Prostate gland (tissue), 2 donors: ENCODE results near the gene CRIP2.

Experiments used
- POLR2A ChIP-seq: fragments of 450-650 bp; IDR thresholded peaks from one replicate; pipeline ENCODE4 v1.6.1; 2016; ENCODE audit warnings: antibody characterized with exemption, mild to moderate bottlenecking
- POLR2AphosphoS5 ChIP-seq: sonication (generic); formaldehyde crosslinking; IDR thresholded peaks from one replicate; pipeline ENCODE4 v1.6.1; 2017; ENCODE audit warnings: antibody characterized with exemption
- TF ChIP-seq, protein P1 (sequence below), 4 experiments: fragments of 200-600 bp in 2 of 4; fragments of 450-650 bp in 2 of 4; sonication (generic) in 2 of 4; IDR thresholded peaks; 1 replicate in 3 of 4; 2 replicates in 1 of 4; pipeline ENCODE4 v1.5.1; 2016 to 2019; ENCODE audit warnings: antibody characterized with exemption in 4 of 4, mild to moderate bottlenecking in 2 of 4, moderate library complexity in 2 of 4

DNA sequence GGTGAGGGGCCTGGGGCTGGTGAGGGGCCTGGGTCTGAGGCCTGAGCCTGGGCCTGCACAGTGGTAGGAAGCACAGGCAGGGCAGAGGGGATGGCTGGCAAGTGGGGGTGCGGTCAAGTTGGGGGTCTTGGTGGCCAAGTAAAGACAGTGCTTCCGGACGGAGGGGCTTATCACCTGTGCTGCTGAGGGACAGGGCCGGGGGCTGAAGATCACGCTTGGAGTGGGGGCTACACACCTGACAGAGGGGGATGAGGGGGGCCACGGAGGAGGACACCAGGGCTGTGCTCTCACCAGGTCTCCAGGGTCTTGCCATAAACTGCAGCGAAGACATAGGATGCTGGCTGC lies 28.6 kb downstream of the CRIP2 start:
- TF ChIP-seq, protein P1, sequence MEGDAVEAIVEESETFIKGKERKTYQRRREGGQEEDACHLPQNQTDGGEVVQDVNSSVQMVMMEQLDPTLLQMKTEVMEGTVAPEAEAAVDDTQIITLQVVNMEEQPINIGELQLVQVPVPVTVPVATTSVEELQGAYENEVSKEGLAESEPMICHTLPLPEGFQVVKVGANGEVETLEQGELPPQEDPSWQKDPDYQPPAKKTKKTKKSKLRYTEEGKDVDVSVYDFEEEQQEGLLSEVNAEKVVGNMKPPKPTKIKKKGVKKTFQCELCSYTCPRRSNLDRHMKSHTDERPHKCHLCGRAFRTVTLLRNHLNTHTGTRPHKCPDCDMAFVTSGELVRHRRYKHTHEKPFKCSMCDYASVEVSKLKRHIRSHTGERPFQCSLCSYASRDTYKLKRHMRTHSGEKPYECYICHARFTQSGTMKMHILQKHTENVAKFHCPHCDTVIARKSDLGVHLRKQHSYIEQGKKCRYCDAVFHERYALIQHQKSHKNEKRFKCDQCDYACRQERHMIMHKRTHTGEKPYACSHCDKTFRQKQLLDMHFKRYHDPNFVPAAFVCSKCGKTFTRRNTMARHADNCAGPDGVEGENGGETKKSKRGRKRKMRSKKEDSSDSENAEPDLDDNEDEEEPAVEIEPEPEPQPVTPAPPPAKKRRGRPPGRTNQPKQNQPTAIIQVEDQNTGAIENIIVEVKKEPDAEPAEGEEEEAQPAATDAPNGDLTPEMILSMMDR (IDR thresholded peaks at IDR 0.05), result no peak
- TF ChIP-seq POLR2A (no peak), POLR2AphosphoS5 (no peak)
